ENCODE measurements around the gene PSEN2. TPM values are rescaled to one million over a fixed set of nuclear protein-coding genes. Genes with fewer than 3 reads are reported as not detected.

PSEN2 gene
- total and polyA plus RNA-seq, 2 of the 8 experiments (the other 6 are each of a cell fraction or from before 2014, with no cell fraction given) = 22.9 to 29.0 TPM

- H3K79me1 ChIP-seq (ENCODE audit: low read depth, low read length) = no peaks in the 10 kb centered on the region
- H2AK5ac ChIP-seq (ENCODE audit: low read depth, low read length) = no peak overlapping the region
- H3K9me3 ChIP-seq (ENCODE audit: insufficient read depth in 2 of 2, low read depth in 1 of 2, low read length in 1 of 2) = no peaks in the 10 kb centered on the region
- H3K9ac ChIP-seq (replicated peaks in 1 of 4; ENCODE audit: extremely low read depth in 1 of 4, low read depth in 3 of 4, low read length in 3 of 4) = no peak overlapping the region
- H2BK12ac ChIP-seq (ENCODE audit: low read depth, low read length) = no peak overlapping the region
- H3K27me3 ChIP-seq (replicated peaks in 1 of 4; ENCODE audit: control insufficient read depth in 3 of 4, extremely low read depth in 1 of 4, insufficient read depth in 3 of 4, low read length in 3 of 4) = no peaks in the 10 kb centered on the region
- H3K4me1 ChIP-seq (replicated peaks in 1 of 4; ENCODE audit: control insufficient read depth in 3 of 4, insufficient read depth in 4 of 4, low read length in 3 of 4) = no peaks in the 10 kb centered on the region
- H3K4ac ChIP-seq (replicated peaks; ENCODE audit: insufficient read length, low read depth, low read length) = no peak overlapping the region
- H3K36me3 ChIP-seq (ENCODE audit: control insufficient read depth in 2 of 4, insufficient read depth in 4 of 4, low read length in 3 of 4) = no peaks in the 10 kb centered on the region
- peaks cover 2% of the 10 kb centered on the region in 2 experiments for H4K20me1 ChIP-seq (replicated peaks in 1 of 2; ENCODE audit: control insufficient read depth in 1 of 2, insufficient read depth in 2 of 2, low read length in 2 of 2)
- no peak overlapping the region for H4K5ac ChIP-seq (ENCODE audit: insufficient read length, low read depth, low read length)
- H3K18ac ChIP-seq (ENCODE audit: extremely low read depth, low read length) = no peak overlapping the region
- 89% methylated on average over 2 of the region's 2 CpGs; no CpG with 5 or more reads in 1 of the 2 experiments for WGBS, 2 experiments (ENCODE audit: extremely low coverage in 1 of 2, insufficient coverage in 1 of 2, insufficient read length in 1 of 2, insufficient replicate concordance in 2 of 2, low coverage in 1 of 2, low lambda C conversion rate in 2 of 2, missing lambda C conversion rate in 1 of 2)
- no peak overlapping the region for H4K8ac ChIP-seq (ENCODE audit: extremely low read depth, insufficient read depth, low read length)
- no peak overlapping the region for H2BK120ac ChIP-seq (replicated peaks; ENCODE audit: low read depth, low read length)
- no peak for DNase-seq (ENCODE audit: low read depth in 1 of 2, low spot score in 2 of 2)
- ChIA-PET CTCF (ENCODE audit: partially characterized antibody) (no interaction called here), POLR2A (ENCODE audit: partially characterized antibody) (no interaction called here)
- no peaks in the 10 kb centered on the region for H3K23me2 ChIP-seq (ENCODE audit: low read depth, low read length)
- no peak overlapping the region for H2AFZ ChIP-seq (ENCODE audit: low read length)
- H3K79me2 ChIP-seq (ENCODE audit: control insufficient read depth in 1 of 2, insufficient read depth in 2 of 2, low read length in 2 of 2) = no peaks in the 10 kb centered on the region
- no peak overlapping the region for H3K27ac ChIP-seq (ENCODE audit: low read depth, low read length)
- H3K14ac ChIP-seq (ENCODE audit: insufficient read length) = no peak overlapping the region
- H4K91ac ChIP-seq (replicated peaks; ENCODE audit: insufficient read length, low read length) = no peak overlapping the region
- no peak for FAIRE-seq
- H2BK5ac ChIP-seq (ENCODE audit: low read depth, low read length) = no peak overlapping the region
- H3K4me2 ChIP-seq (ENCODE audit: insufficient read depth in 1 of 2, low read depth in 2 of 2, low read length in 2 of 2) = no peak overlapping the region
- H3K56ac ChIP-seq (replicated peaks; ENCODE audit: insufficient read length, low read depth, low read length) = no peak overlapping the region
- no peak overlapping the region for H3K4me3 ChIP-seq (ENCODE audit: extremely low read depth in 1 of 4, insufficient read depth in 2 of 4, low read depth in 3 of 4, low read length in 4 of 4)
- H3K23ac ChIP-seq (ENCODE audit: insufficient read length) = no peak overlapping the region
- H2BK15ac ChIP-seq (ENCODE audit: low read length) = no peak overlapping the region
- no peak for TF ChIP-seq HDAC2 (IDR thresholded peaks at IDR 0.05; ENCODE audit: borderline replicate concordance in 1 of 2, low read depth in 2 of 2, low read length in 2 of 2)
- TF ChIP-seq E2F6 (IDR thresholded peaks at IDR 0.05) = no peak
- no peak for TF ChIP-seq KDM4A (IDR thresholded peaks at IDR 0.05; ENCODE audit: low read depth, low read length, severe bottlenecking)
- TF ChIP-seq ASH2L (IDR thresholded peaks at IDR 0.05; ENCODE audit: low read length) = no peak
- TF ChIP-seq RNF2 (IDR thresholded peaks at IDR 0.05; ENCODE audit: borderline replicate concordance, low read depth, low read length, missing control alignments, poor library complexity, severe bottlenecking) = no peak
- no peak for TF ChIP-seq MAX (IDR thresholded peaks at IDR 0.05)
- H2BK20ac ChIP-seq (ENCODE audit: low read length) = no peak overlapping the region
These were observed 46.1 kb downstream of the PSEN2 start for GRCh38 chr1:226916497-226916896.
